K562 (cell line): ENCODE measurements around the gene VPS33B. TPM values are rescaled to one million over a fixed set of nuclear protein-coding genes. Genes with fewer than 3 reads are reported as not detected.

Source experiments
- HEY1 ChIP-seq: fragments of 250-450 bp; sonication (Bioruptor Pico); IDR thresholded peaks from 2 replicates; pipeline ENCODE4 v1.5.0; 2020; ENCODE audit warnings: mild to moderate bottlenecking, moderate library complexity, borderline replicate concordance
- HNRNPK ChIP-seq: fragments of 200-400 bp; formaldehyde crosslinking; IDR thresholded peaks from one replicate; pipeline ENCODE4 v1.6.1; 2018; ENCODE audit warnings: mild to moderate bottlenecking, low read depth, low read length; ENCODE audit not compliant: poor library complexity, severe bottlenecking
- POLR2H ChIP-seq: IDR thresholded peaks from 2 replicates; pipeline ENCODE4 v1.6.1; 2016; ENCODE audit warnings: missing genetic modification characterization, low read depth, mild to moderate bottlenecking, control low read depth, missing compliant biosample characterization, moderate library complexity
- RAD21 ChIP-seq, 2 experiments: fragments of 250-450 bp in 1 of 2; fragments of 450-650 bp in 1 of 2; sonication (Bioruptor Pico) in 1 of 2; formaldehyde crosslinking in 1 of 2; IDR thresholded peaks in 1 of 2; conservative IDR thresholded peaks in 1 of 2; 2 replicates each; pipeline versions ENCODE4 v1.4.0 to v1.8.0; 2020 to 2022; ENCODE audit warnings: mild to moderate bottlenecking in 2 of 2, moderate library complexity in 1 of 2
- RHOXF2B ChIP-seq: fragments of 250-450 bp; sonication (Bioruptor Pico); conservative IDR thresholded peaks from 2 replicates; pipeline ENCODE4 v1.5.1; 2021
- TRIM28 ChIP-seq: fragments of 450-650 bp; IDR thresholded peaks from 2 replicates; pipeline ENCODE4 v1.6.1; 2017
- ZNF24 ChIP-seq: fragments of 450-650 bp; IDR thresholded peaks from 2 replicates; pipeline ENCODE4 v1.6.1; 2016
- ZNF551 ChIP-seq: fragments of 250-450 bp; sonication (Bioruptor Pico); IDR thresholded peaks from 2 replicates; pipeline ENCODE4 v1.5.0; 2021; ENCODE audit warnings: mild to moderate bottlenecking, moderate library complexity
- polyA plus RNA-seq, 8 experiments: library from polyadenylated mRNA; depleted of rRNA in 4 of 8; stranded (reverse) in 5 of 8; unstranded in 3 of 8; fragments of >200 nt; fragmentation: Nextera tagmentation in 2 of 8; fragmentation: Illumina TruSeq in 1 of 8; extraction: Ambion mirVana in 2 of 8; extraction: Trizol in 1 of 8; gene quantifications; 2 replicates each; pipeline versions ENCODE4 v1.2.1 to v1.2.3, GENCODE V29; 2011 to 2014; ENCODE audit warnings: inconsistent platforms in 1 of 8, missing spikeins in 1 of 8
- total RNA-seq, 7 experiments: library from RNA; depleted of rRNA in 6 of 7; stranded (reverse); fragments of >200 nt in 6 of 7; fragmentation: Illumina TruSeq in 2 of 7; extraction: Trizol in 2 of 7; gene quantifications; 2 replicates each; pipeline versions ENCODE4 v1.2.1 to v1.2.3, GENCODE V29; 2011 to 2021; ENCODE audit warnings: low replicate concordance in 1 of 7
- TF ChIP-seq, protein P1 (sequence below): fragments of 250-450 bp; sonication (Bioruptor Pico); IDR thresholded peaks from 2 replicates; pipeline ENCODE4 v1.4.0; 2020; ENCODE audit warnings: mild to moderate bottlenecking, moderate library complexity, borderline replicate concordance
- TF ChIP-seq, protein P2 (sequence below): sonication (generic); formaldehyde crosslinking; IDR thresholded peaks from 2 replicates; pipeline ENCODE4 v1.8.1; 2023; ENCODE audit warnings: missing genetic modification reagents, mild to moderate bottlenecking, borderline replicate concordance
- TF ChIP-seq, protein P3 (sequence below): fragments of 450-650 bp; IDR thresholded peaks from 2 replicates; pipeline ENCODE4 v1.6.1; 2016; ENCODE audit warnings: mild to moderate bottlenecking
- TF ChIP-seq, protein P4 (sequence below): fragments of 250-450 bp; sonication (Bioruptor Pico); IDR thresholded peaks from 2 replicates; pipeline ENCODE4 v1.8.0; 2022; ENCODE audit warnings: moderate library complexity, mild to moderate bottlenecking, inconsistent platforms

The VPS33B gene
- total and polyA plus RNA-seq, 9 of the 15 experiments (the other 6 are each of a cell fraction or from before 2014, with no cell fraction given): 9.4 to 25.5 (median 14.8) TPM

DNA sequence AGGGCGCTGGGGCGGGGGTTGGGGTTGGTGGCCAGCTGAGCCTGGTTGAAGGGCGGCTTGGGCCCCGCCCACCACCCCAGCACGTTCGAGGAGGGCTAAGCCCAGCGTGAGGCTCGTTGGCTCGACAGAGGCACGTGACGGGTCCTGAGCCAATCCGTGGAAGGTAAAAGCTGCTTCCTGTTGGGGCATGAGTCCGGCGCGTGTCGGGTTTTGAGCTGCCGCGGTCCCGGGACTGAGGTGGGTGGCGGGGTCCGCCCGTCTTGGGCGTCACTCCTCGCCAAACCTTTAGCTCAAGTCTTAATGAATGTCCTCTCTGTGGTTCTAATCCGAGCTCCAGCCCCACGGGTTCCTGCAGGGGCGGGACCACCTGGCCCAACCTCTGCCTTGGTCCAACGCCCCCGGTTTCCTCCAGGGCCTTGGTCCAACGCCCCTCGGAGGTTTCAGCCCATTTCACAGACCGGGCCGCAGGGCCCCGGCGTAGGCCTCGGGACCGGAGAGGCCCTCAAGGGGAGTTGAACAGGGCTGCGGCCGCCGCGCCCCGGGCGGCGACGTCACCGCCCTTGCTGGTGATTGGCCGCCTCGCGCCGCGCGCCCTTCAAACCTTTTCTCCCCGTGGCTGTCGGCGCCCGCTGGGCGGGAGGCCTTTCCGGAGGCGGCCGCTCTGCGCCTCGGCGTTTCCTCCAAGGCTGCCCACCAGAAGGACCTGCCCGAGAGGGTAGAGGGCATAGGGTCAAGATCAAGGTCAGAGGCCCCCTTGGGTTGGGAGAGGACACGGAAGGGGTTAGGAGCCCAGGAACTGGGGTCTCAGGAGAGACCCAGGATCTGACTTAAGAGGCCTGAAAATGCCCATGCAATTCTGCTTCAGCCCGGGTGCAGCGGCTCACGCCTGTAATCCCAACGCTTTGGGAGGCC lies 67.4 kb downstream of the VPS33B start, which contains the start of gene RCCD1 (continued):
- TF ChIP-seq, protein P1, sequence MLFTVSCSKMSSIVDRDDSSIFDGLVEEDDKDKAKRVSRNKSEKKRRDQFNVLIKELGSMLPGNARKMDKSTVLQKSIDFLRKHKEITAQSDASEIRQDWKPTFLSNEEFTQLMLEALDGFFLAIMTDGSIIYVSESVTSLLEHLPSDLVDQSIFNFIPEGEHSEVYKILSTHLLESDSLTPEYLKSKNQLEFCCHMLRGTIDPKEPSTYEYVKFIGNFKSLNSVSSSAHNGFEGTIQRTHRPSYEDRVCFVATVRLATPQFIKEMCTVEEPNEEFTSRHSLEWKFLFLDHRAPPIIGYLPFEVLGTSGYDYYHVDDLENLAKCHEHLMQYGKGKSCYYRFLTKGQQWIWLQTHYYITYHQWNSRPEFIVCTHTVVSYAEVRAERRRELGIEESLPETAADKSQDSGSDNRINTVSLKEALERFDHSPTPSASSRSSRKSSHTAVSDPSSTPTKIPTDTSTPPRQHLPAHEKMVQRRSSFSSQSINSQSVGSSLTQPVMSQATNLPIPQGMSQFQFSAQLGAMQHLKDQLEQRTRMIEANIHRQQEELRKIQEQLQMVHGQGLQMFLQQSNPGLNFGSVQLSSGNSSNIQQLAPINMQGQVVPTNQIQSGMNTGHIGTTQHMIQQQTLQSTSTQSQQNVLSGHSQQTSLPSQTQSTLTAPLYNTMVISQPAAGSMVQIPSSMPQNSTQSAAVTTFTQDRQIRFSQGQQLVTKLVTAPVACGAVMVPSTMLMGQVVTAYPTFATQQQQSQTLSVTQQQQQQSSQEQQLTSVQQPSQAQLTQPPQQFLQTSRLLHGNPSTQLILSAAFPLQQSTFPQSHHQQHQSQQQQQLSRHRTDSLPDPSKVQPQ (CRISPR knock-in tag): no peak; the same call in 1 of the 2 replicates
- peak; percentile 92 for TF ChIP-seq TRIM28
- 0 out of 4 replicates have a peak, but pooled peaks of 1 of the 2 experiments have one; percentile 6 for TF ChIP-seq RAD21 (CRISPR knock-in tag; conservative IDR thresholded peaks at IDR 0.05 in 1 of 2, IDR thresholded peaks at IDR 0.05 in 1 of 2)
- TF ChIP-seq, protein P2, sequence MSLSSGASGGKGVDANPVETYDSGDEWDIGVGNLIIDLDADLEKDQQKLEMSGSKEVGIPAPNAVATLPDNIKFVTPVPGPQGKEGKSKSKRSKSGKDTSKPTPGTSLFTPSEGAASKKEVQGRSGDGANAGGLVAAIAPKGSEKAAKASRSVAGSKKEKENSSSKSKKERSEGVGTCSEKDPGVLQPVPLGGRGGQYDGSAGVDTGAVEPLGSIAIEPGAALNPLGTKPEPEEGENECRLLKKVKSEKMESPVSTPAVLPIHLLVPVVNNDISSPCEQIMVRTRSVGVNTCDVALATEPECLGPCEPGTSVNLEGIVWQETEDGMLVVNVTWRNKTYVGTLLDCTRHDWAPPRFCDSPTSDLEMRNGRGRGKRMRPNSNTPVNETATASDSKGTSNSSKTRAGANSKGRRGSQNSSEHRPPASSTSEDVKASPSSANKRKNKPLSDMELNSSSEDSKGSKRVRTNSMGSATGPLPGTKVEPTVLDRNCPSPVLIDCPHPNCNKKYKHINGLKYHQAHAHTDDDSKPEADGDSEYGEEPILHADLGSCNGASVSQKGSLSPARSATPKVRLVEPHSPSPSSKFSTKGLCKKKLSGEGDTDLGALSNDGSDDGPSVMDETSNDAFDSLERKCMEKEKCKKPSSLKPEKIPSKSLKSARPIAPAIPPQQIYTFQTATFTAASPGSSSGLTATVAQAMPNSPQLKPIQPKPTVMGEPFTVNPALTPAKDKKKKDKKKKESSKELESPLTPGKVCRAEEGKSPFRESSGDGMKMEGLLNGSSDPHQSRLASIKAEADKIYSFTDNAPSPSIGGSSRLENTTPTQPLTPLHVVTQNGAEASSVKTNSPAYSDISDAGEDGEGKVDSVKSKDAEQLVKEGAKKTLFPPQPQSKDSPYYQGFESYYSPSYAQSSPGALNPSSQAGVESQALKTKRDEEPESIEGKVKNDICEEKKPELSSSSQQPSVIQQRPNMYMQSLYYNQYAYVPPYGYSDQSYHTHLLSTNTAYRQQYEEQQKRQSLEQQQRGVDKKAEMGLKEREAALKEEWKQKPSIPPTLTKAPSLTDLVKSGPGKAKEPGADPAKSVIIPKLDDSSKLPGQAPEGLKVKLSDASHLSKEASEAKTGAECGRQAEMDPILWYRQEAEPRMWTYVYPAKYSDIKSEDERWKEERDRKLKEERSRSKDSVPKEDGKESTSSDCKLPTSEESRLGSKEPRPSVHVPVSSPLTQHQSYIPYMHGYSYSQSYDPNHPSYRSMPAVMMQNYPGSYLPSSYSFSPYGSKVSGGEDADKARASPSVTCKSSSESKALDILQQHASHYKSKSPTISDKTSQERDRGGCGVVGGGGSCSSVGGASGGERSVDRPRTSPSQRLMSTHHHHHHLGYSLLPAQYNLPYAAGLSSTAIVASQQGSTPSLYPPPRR (CRISPR knock-in tag): 0 out of 2 replicates have a peak, but pooled peaks have one; percentile 66
- TF ChIP-seq ZNF24: no peak
- TF ChIP-seq, protein P3, sequence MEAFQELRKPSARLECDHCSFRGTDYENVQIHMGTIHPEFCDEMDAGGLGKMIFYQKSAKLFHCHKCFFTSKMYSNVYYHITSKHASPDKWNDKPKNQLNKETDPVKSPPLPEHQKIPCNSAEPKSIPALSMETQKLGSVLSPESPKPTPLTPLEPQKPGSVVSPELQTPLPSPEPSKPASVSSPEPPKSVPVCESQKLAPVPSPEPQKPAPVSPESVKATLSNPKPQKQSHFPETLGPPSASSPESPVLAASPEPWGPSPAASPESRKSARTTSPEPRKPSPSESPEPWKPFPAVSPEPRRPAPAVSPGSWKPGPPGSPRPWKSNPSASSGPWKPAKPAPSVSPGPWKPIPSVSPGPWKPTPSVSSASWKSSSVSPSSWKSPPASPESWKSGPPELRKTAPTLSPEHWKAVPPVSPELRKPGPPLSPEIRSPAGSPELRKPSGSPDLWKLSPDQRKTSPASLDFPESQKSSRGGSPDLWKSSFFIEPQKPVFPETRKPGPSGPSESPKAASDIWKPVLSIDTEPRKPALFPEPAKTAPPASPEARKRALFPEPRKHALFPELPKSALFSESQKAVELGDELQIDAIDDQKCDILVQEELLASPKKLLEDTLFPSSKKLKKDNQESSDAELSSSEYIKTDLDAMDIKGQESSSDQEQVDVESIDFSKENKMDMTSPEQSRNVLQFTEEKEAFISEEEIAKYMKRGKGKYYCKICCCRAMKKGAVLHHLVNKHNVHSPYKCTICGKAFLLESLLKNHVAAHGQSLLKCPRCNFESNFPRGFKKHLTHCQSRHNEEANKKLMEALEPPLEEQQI: no peak; the same call in 1 of the 2 replicates
- no peak for TF ChIP-seq ZNF551 (CRISPR knock-in tag)
- peak; percentile 89 for TF ChIP-seq POLR2H (tag)
- TF ChIP-seq RHOXF2B (CRISPR knock-in tag): no peak
- TF ChIP-seq, protein P4, sequence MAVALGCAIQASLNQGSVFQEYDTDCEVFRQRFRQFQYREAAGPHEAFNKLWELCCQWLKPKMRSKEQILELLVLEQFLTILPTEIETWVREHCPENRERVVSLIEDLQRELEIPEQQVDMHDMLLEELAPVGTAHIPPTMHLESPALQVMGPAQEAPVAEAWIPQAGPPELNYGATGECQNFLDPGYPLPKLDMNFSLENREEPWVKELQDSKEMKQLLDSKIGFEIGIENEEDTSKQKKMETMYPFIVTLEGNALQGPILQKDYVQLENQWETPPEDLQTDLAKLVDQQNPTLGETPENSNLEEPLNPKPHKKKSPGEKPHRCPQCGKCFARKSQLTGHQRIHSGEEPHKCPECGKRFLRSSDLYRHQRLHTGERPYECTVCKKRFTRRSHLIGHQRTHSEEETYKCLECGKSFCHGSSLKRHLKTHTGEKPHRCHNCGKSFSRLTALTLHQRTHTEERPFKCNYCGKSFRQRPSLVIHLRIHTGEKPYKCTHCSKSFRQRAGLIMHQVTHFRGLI (CRISPR knock-in tag): no peak
- TF ChIP-seq HEY1 (CRISPR knock-in tag): 0 out of 2 replicates have a peak, but pooled peaks have one; percentile 60
- peak; percentile 32 for TF ChIP-seq HNRNPK
